Omental fat pad (tissue), 4 donors: ENCODE data around the gene SNX5. TPM values are rescaled to one million over a fixed set of nuclear protein-coding genes. Genes with fewer than 3 reads are reported as not detected.

Source experiments
- ATAC-seq: fragments of 150-250 bp; one replicate; pipeline ENCODE4 v1.9.1; 2016; ENCODE audit warnings: mild to moderate bottlenecking, moderate library complexity; ENCODE audit not compliant: low FRiP score
- DNase-seq: peaks from one replicate; pipeline ENCODE4 v3.0.0-alpha.2; 2019; ENCODE audit warnings: low spot score
- CTCF ChIP-seq, 3 donors: fragments of 450-650 bp; IDR thresholded peaks; one replicate each; pipeline ENCODE4 v1.5.1; 2016 to 2017; ENCODE audit warnings: antibody characterized with exemption in 3 of 3, mild to moderate bottlenecking in 3 of 3, moderate library complexity in 2 of 3
- total RNA-seq, 4 donors: library from RNA; depleted of rRNA; stranded (reverse); fragments of >200 nt; gene quantifications; one replicate each; pipeline ENCODE4 v1.1.0, GENCODE V29; 2016

SNX5 gene
- 100 to 1,000 TPM; 101 to 232 (median 110) TPM for total RNA-seq

- TF ChIP-seq CTCF (IDR thresholded peaks at IDR 0.05), result no peak
- DNase-seq, result peak; percentile 98
- peak; percentile 96 for ATAC-seq
These were observed at the start of gene SNX5, which contains the start of gene MGME1 for GRCh38 chr20:17968366-17969277. SNX5 (minus strand) TSS chr20:17968794; CDS start chr20:17968425, 369 bp downstream. MGME1 (plus strand) TSS chr20:17969018; CDS start chr20:17969860, 842 bp downstream.

DNA sequence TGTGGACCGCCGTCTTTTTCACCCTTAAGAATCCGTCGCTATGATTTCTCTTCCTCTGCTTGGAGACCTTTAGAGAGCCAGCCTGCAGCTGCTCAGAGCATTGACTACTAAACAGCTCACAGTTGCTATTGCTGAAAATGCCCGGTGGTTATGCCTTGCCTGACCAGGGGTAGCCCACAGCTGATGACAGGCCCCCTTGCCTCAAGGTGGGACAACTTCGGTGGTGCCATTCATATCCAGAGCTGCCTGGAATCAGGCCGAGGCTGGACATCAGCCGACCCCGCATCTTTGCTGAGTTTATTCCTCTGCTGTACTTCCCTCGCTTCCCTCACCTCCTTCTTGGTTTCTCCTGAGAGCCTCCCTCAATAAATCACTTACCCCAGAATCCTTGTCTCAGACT, 49.5 kb upstream of the SNX5 start:
- no peak for DNase-seq
- no peak for TF ChIP-seq CTCF (IDR thresholded peaks at IDR 0.05)
- ATAC-seq, result no peak

DNA sequence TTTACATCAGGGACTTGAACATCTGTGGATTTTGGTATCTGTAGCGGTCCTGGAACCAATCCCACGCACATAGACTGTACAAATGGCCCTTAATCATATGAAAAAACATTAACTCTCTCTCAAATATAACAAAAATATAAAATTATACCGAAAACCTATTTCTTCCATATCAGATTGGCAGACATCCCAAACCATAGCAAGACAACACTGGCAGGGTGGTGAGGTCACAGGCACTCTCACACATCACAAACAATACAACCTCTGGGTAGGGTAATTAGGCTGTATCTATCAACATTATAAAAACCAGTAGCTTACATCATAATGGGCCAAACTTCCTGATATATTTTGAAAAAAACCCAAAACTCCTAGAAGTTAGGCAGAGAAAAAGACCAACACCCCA, 48.2 kb upstream of the SNX5 start:
- TF ChIP-seq CTCF (IDR thresholded peaks at IDR 0.05), result no peak
- DNase-seq, result no peak
- no peak for ATAC-seq

GRCh38 chr20:18014411-18014810, 45.8 kb upstream of the SNX5 start:
- TF ChIP-seq CTCF (IDR thresholded peaks at IDR 0.05), result no peak
- DNase-seq, result no peak
- ATAC-seq, result no peak

GRCh38 chr20:18012901-18013300, 44.3 kb upstream of the SNX5 start:
- no peak for TF ChIP-seq CTCF (IDR thresholded peaks at IDR 0.05)
- no peak for ATAC-seq

DNA sequence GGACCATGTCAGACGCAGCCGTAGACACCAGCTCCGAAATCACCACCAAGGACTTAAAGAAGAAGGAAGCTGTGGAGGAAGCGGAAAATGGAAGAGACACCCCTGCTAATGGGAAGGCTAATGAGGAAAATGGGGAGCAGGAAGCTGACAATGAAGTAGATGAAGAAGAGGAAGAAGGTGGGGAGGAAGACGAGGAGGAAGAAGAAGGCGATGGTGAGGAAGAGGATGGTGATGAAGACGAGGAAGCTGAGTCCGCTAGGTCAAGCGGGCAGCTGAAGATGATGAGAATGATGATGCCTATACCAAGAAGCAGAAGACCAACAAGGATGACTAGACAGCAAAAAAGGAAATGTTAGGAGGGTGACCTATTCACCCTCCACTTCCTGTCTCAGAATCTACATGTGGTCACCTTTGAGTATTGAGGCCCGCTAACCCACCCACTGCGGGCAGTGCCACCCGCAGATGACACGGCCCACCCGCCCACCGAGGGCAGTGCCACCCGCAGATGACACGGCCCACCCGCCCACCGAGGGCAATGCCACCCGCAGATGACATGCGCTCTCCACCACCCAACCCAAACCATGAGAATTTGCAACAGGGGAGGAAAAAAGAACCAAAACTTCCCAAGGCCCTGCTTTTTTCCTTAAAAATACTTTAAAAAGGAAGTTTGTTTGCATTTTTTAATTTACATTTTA, 43.5 kb upstream of the SNX5 start:
- no peak for TF ChIP-seq CTCF (IDR thresholded peaks at IDR 0.05)
- no peak for DNase-seq
- ATAC-seq, result no peak

More at GRCh38 chr20:18012901-18013300, 44.3 kb upstream of the SNX5 start:
- DNase-seq, result no peak
